ENCODE results near the gene CBX5. TPM values are rescaled to one million over a fixed set of nuclear protein-coding genes. Genes with fewer than 3 reads are reported as not detected.

CBX5 gene
- total RNA-seq, 1 donor from 2014 or later = 111 TPM

DNA sequence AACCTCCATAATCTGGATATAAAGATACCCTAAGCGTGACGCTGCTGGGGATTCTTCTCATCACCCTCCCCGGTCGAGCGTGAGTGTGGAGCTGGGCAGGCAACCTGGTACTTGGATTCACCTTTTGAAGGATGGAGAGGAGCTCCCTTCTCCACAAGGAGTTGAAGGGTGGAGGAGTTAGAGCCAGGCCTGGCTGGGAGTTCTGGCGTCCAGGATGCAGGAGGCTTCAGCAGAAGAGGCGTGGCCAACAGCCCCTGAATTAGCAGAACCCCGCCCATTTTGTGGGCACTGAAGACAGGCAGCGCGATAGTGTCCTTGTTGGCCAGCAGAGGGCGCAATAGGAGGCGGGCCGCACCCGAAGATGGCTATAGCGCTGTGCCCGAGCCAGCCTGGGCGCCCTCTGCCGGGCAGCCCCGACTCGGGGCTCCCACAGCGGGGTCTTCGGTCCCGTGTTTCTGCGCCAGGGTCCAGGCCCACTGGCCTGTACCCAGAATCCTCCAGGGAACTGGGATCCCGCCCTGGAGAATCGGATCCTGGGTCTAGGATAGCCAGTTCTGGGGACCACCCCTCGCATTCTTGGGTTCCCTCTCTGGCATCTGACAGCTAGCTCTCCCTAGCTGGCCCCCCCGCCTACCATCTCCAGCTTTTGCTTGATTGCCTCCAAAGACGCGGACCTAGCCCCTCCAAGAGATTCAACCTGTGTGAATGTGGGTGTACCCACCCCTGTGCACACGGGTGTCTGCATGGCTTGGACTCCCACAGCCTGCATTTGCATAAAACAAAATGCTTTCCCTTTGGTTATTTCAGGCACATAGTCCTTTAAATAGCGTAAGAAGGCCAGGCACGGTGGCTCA, 65.1 kb downstream of the CBX5 start:
- Histone ChIP-seq H3K27ac (ENCODE audit: low read depth, low read length) (no peak overlapping the region), H3K4me1 (ENCODE audit: insufficient read depth, low read length) (peaks cover 16% of the 10 kb centered on the region), H3K4me3 (ENCODE audit: insufficient read depth, low read depth, low read length) (no peak overlapping the region), H3K9ac (ENCODE audit: low read length) (no peak overlapping the region), H2AFZ (ENCODE audit: low read depth, low read length) (peak overlapping the region; percentile 53), H3K9me3 (ENCODE audit: insufficient read depth, low read depth, low read length) (no peaks in the 10 kb centered on the region), H3K79me2 (ENCODE audit: insufficient read depth, low read length) (no peaks in the 10 kb centered on the region), H3K4me2 (ENCODE audit: low read length) (peak overlapping the region; percentile 79), H3K36me3 (ENCODE audit: insufficient read depth, low read length) (no peaks in the 10 kb centered on the region), H3K27me3 (ENCODE audit: insufficient read depth, low read length) (peaks cover 19% of the 10 kb centered on the region), H4K20me1 (ENCODE audit: insufficient read depth, low read length) (no peaks in the 10 kb centered on the region)
- Mint-ChIP-seq H3K27ac (ENCODE audit: unreplicated experiment) (no peak overlapping the region), H3K4me1 (ENCODE audit: low read depth, unreplicated experiment) (peaks cover 8% of the 10 kb centered on the region), H3K36me3 (ENCODE audit: low read depth, unreplicated experiment) (no peaks in the 10 kb centered on the region), H3K27me3 (ENCODE audit: low read depth, unreplicated experiment) (peaks cover 56% of the 10 kb centered on the region), H3K4me3 (ENCODE audit: unreplicated experiment) (peak overlapping the region; percentile 43), H3K9me3 (ENCODE audit: unreplicated experiment) (peaks cover 1% of the 10 kb centered on the region)
- no peak for FAIRE-seq
- no peak for TF ChIP-seq EZH2 (IDR thresholded peaks at IDR 0.05; ENCODE audit: insufficient read depth, low read length)
- TF ChIP-seq, protein P1, sequence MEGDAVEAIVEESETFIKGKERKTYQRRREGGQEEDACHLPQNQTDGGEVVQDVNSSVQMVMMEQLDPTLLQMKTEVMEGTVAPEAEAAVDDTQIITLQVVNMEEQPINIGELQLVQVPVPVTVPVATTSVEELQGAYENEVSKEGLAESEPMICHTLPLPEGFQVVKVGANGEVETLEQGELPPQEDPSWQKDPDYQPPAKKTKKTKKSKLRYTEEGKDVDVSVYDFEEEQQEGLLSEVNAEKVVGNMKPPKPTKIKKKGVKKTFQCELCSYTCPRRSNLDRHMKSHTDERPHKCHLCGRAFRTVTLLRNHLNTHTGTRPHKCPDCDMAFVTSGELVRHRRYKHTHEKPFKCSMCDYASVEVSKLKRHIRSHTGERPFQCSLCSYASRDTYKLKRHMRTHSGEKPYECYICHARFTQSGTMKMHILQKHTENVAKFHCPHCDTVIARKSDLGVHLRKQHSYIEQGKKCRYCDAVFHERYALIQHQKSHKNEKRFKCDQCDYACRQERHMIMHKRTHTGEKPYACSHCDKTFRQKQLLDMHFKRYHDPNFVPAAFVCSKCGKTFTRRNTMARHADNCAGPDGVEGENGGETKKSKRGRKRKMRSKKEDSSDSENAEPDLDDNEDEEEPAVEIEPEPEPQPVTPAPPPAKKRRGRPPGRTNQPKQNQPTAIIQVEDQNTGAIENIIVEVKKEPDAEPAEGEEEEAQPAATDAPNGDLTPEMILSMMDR (IDR thresholded peaks at IDR 0.05; ENCODE audit: insufficient read depth, low read depth, low read length) = peak; percentile 83
- DNase-seq (ENCODE audit: low read depth) = peak; percentile 59

DNA sequence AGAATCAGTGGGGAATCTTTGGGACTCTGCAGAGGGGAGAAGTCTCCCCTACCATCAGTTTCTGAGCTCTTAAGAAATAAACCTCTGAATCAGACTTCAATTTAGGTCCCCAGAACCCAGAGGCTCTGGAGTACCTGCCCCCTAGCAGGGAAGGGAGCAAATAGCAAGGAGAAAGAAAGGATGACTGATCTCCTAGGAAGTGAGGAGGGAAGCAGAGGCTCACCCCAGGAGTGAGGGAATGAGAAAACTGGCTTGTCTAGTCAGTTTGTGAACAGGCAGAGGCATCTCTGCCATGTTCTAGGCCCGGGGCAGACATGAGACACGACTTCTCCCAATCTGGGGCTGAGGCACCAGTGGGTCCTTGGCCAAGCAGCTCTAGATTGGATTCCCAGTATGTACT, 66.8 kb downstream of the CBX5 start:
- DNase-seq (ENCODE audit: low read depth) (no peak), FAIRE-seq (no peak)
- peaks cover 16% of the 10 kb centered on the region for H3K4me1 ChIP-seq (ENCODE audit: insufficient read depth, low read length)
- Mint-ChIP-seq H3K9me3 (ENCODE audit: unreplicated experiment) (peaks cover 1% of the 10 kb centered on the region), H3K27me3 (ENCODE audit: low read depth, unreplicated experiment) (peaks cover 56% of the 10 kb centered on the region), H3K4me3 (ENCODE audit: unreplicated experiment) (no peak overlapping the region), H3K27ac (ENCODE audit: unreplicated experiment) (no peak overlapping the region), H3K4me1 (ENCODE audit: low read depth, unreplicated experiment) (peaks cover 6% of the 10 kb centered on the region), H3K36me3 (ENCODE audit: low read depth, unreplicated experiment) (no peaks in the 10 kb centered on the region)
- no peaks in the 10 kb centered on the region for H3K36me3 ChIP-seq (ENCODE audit: insufficient read depth, low read length)
- no peaks in the 10 kb centered on the region for H3K79me2 ChIP-seq (ENCODE audit: insufficient read depth, low read length)
- no peak overlapping the region for H2AFZ ChIP-seq (ENCODE audit: low read depth, low read length)
- H3K4me3 ChIP-seq (ENCODE audit: insufficient read depth, low read depth, low read length) = no peak overlapping the region
- H3K9me3 ChIP-seq (ENCODE audit: insufficient read depth, low read depth, low read length) = no peaks in the 10 kb centered on the region
- no peak overlapping the region for H3K9ac ChIP-seq (ENCODE audit: low read length)
- TF ChIP-seq, protein P1 (IDR thresholded peaks at IDR 0.05; ENCODE audit: insufficient read depth, low read depth, low read length) = peak; percentile 4
- no peak for TF ChIP-seq EZH2 (IDR thresholded peaks at IDR 0.05; ENCODE audit: insufficient read depth, low read length)
- H3K27me3 ChIP-seq (ENCODE audit: insufficient read depth, low read length) = peaks cover 19% of the 10 kb centered on the region
- no peak overlapping the region for H3K27ac ChIP-seq (ENCODE audit: low read depth, low read length)
- H3K4me2 ChIP-seq (ENCODE audit: low read length) = no peak overlapping the region
- no peaks in the 10 kb centered on the region for H4K20me1 ChIP-seq (ENCODE audit: insufficient read depth, low read length)

DNA sequence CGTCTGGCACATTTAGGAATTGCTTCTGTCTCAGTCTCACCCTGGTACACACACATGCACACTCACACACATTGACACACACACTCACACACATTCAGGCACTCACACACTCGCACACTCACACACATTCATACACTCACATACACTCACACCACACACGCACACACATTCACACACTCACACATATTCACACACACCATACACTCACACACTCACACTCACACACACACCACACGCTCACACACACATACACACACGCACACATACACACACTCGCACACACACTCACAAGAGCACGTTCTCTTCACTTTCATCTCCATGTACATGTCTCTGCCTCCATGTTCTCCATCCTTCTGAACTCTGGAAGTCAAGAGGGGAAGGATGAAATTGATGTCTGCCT, 68.0 kb downstream of the CBX5 start:
- no peak for TF ChIP-seq EZH2 (IDR thresholded peaks at IDR 0.05; ENCODE audit: insufficient read depth, low read length)
- TF ChIP-seq, protein P1 (IDR thresholded peaks at IDR 0.05; ENCODE audit: insufficient read depth, low read depth, low read length) = no peak
- DNase-seq (ENCODE audit: low read depth) (no peak), FAIRE-seq (no peak)
- H3K9ac ChIP-seq (ENCODE audit: low read length) = no peak overlapping the region
- no peak overlapping the region for H3K4me3 ChIP-seq (ENCODE audit: insufficient read depth, low read depth, low read length)
- peaks cover 6% of the 10 kb centered on the region for H3K4me1 ChIP-seq (ENCODE audit: insufficient read depth, low read length)
- H3K27ac Mint-ChIP-seq (ENCODE audit: unreplicated experiment) = no peak overlapping the region
- H3K4me2 ChIP-seq (ENCODE audit: low read length) = no peak overlapping the region
- no peaks in the 10 kb centered on the region for H3K36me3 ChIP-seq (ENCODE audit: insufficient read depth, low read length)
- H3K9me3 Mint-ChIP-seq (ENCODE audit: unreplicated experiment) = peaks cover 1% of the 10 kb centered on the region
- H3K9me3 ChIP-seq (ENCODE audit: insufficient read depth, low read depth, low read length) = no peaks in the 10 kb centered on the region
- no peak overlapping the region for H2AFZ ChIP-seq (ENCODE audit: low read depth, low read length)
- H3K36me3 Mint-ChIP-seq (ENCODE audit: low read depth, unreplicated experiment) = no peaks in the 10 kb centered on the region
- peaks cover 60% of the 10 kb centered on the region for H3K27me3 Mint-ChIP-seq (ENCODE audit: low read depth, unreplicated experiment)
- no peak overlapping the region for H3K4me3 Mint-ChIP-seq (ENCODE audit: unreplicated experiment)
- no peaks in the 10 kb centered on the region for H3K79me2 ChIP-seq (ENCODE audit: insufficient read depth, low read length)
- H3K27ac ChIP-seq (ENCODE audit: low read depth, low read length) = no peak overlapping the region
- H3K27me3 ChIP-seq (ENCODE audit: insufficient read depth, low read length) = peaks cover 27% of the 10 kb centered on the region
- H4K20me1 ChIP-seq (ENCODE audit: insufficient read depth, low read length) = no peaks in the 10 kb centered on the region
- peaks cover 4% of the 10 kb centered on the region for H3K4me1 Mint-ChIP-seq (ENCODE audit: low read depth, unreplicated experiment)

Data from astrocyte (in vitro differentiated cells and primary cell).